DND-41 (cell line): Measurements from ENCODE around the gene HHLA2.

Experiments used
- ATAC-seq: fragments of 200-7000 bp; cut with Tn5 transposase; 3 replicates; pipeline ENCODE4 v1.9.1; 2021; ENCODE audit warnings: low read depth; ENCODE audit not compliant: insufficient read depth
- DNase-seq: peaks from one replicate; pipeline ENCODE4 v3.0.0-alpha.2; 2020
- H2AFZ ChIP-seq: 2 replicates; pipeline ENCODE4 v1.6.0; 2012; ENCODE audit warnings: low read depth, low read length
- H3K27ac ChIP-seq: 2 replicates; pipeline ENCODE4 v1.5.1; 2012; ENCODE audit warnings: low read length, inconsistent platforms
- H3K27me3 ChIP-seq: fragments of 200-600 bp; sonication (generic); 2 replicates; pipeline ENCODE4 v1.6.0; 2012; ENCODE audit warnings: low read length, mild to moderate bottlenecking, inconsistent platforms; ENCODE audit not compliant: insufficient read depth, poor library complexity
- H3K36me3 ChIP-seq: 2 replicates; pipeline ENCODE4 v1.5.1; 2012; ENCODE audit warnings: low read length, inconsistent platforms; ENCODE audit not compliant: insufficient read depth
- H3K4me1 ChIP-seq: 2 replicates; pipeline ENCODE4 v1.5.1; 2012; ENCODE audit warnings: mild to moderate bottlenecking, low read length; ENCODE audit not compliant: insufficient read depth
- H3K4me2 ChIP-seq: 2 replicates; pipeline ENCODE4 v1.6.0; 2012; ENCODE audit warnings: mild to moderate bottlenecking, moderate library complexity, low read length, inconsistent platforms; ENCODE audit not compliant: insufficient read depth
- H3K4me3 ChIP-seq, 2 experiments: fragments of 200-600 bp in 1 of 2; shearing (Covaris generic) in 1 of 2; 2 replicates each; pipeline ENCODE4 v1.5.1; 2012 to 2016; ENCODE audit warnings: inconsistent platforms in 2 of 2, low read length in 2 of 2, mild to moderate bottlenecking in 2 of 2, low read depth in 1 of 2, moderate library complexity in 1 of 2
- H3K79me2 ChIP-seq: 2 replicates; pipeline ENCODE4 v1.6.0; 2012; ENCODE audit warnings: low read length, inconsistent platforms; ENCODE audit not compliant: insufficient read depth
- H3K9ac ChIP-seq: 2 replicates; pipeline ENCODE4 v1.6.0; 2012; ENCODE audit warnings: low read depth, mild to moderate bottlenecking, inconsistent platforms, low read length, moderate library complexity
- H3K9me3 ChIP-seq: 2 replicates; pipeline ENCODE4 v1.5.1; 2012; ENCODE audit warnings: low read length, moderate library complexity, mild to moderate bottlenecking, inconsistent platforms; ENCODE audit not compliant: insufficient read depth, severe bottlenecking
- H4K20me1 ChIP-seq: 2 replicates; pipeline ENCODE4 v1.6.0; 2012; ENCODE audit warnings: low read length; ENCODE audit not compliant: insufficient read depth
- CTCF ChIP-seq: IDR thresholded peaks from 2 replicates; pipeline ENCODE4 v1.5.1; 2012; ENCODE audit warnings: borderline replicate concordance, low read length, moderate library complexity, mild to moderate bottlenecking; ENCODE audit not compliant: poor library complexity, severe bottlenecking; ENCODE audit errors: extremely low read depth
- EZH2 ChIP-seq: IDR thresholded peaks from 3 replicates; pipeline ENCODE4 v1.6.1; 2012; ENCODE audit warnings: borderline replicate concordance, low read depth, mild to moderate bottlenecking, moderate library complexity, low read length, inconsistent platforms; ENCODE audit not compliant: severe bottlenecking

Gene HHLA2

GRCh38 chr3:108289159-108289558 is 7.2 kb upstream of the HHLA2 start:
- Histone ChIP-seq H3K4me2 (no peak overlapping the region), H3K9ac (no peak overlapping the region), H3K79me2 (no peaks in the 10 kb centered on the region), H3K4me1 (peaks cover 10% of the 10 kb centered on the region), H3K27ac (no peak overlapping the region), H3K4me3 (no peak overlapping the region), H3K9me3 (no peaks in the 10 kb centered on the region), H4K20me1 (no peaks in the 10 kb centered on the region), H3K36me3 (no peaks in the 10 kb centered on the region), H2AFZ (no peak overlapping the region), H3K27me3 (no peaks in the 10 kb centered on the region)
- no peak for TF ChIP-seq CTCF
- TF ChIP-seq EZH2: no peak
- no peak for DNase-seq
- ATAC-seq: no peak

GRCh38 chr3:108292450-108292849 is 3.9 kb upstream of the HHLA2 start:
- H3K4me3 ChIP-seq: no peak overlapping the region
- no peaks in the 10 kb centered on the region for H3K27me3 ChIP-seq
- H3K4me1 ChIP-seq: peaks cover 10% of the 10 kb centered on the region
- H3K4me2 ChIP-seq: no peak overlapping the region
- H3K9me3 ChIP-seq: no peaks in the 10 kb centered on the region
- H3K79me2 ChIP-seq: no peaks in the 10 kb centered on the region
- no peaks in the 10 kb centered on the region for H4K20me1 ChIP-seq
- H3K9ac ChIP-seq: no peak overlapping the region
- DNase-seq (no peak), ATAC-seq (0 out of 3 replicates have a peak, but pooled peaks have one; percentile 9)
- no peak for TF ChIP-seq EZH2
- no peak for TF ChIP-seq CTCF
- no peak overlapping the region for H2AFZ ChIP-seq
- no peak overlapping the region for H3K27ac ChIP-seq
- no peaks in the 10 kb centered on the region for H3K36me3 ChIP-seq

GRCh38 chr3:108292905-108293328 is 3.4 kb upstream of the HHLA2 start:
- Histone ChIP-seq H3K36me3 (no peaks in the 10 kb centered on the region), H2AFZ (no peak overlapping the region), H3K4me1 (peaks cover 10% of the 10 kb centered on the region), H3K9me3 (no peaks in the 10 kb centered on the region), H3K4me3 (no peak overlapping the region), H3K27ac (no peak overlapping the region), H3K9ac (no peak overlapping the region), H3K27me3 (no peaks in the 10 kb centered on the region), H3K79me2 (no peaks in the 10 kb centered on the region), H4K20me1 (no peaks in the 10 kb centered on the region), H3K4me2 (no peak overlapping the region)
- no peak for DNase-seq
- TF ChIP-seq CTCF (no peak), EZH2 (no peak)
- peak; percentile 93 for ATAC-seq

GRCh38 chr3:108293858-108294257 is 2.5 kb upstream of the HHLA2 start:
- no peak for ATAC-seq
- no peaks in the 10 kb centered on the region for H3K36me3 ChIP-seq
- H4K20me1 ChIP-seq: no peaks in the 10 kb centered on the region
- no peaks in the 10 kb centered on the region for H3K9me3 ChIP-seq
- no peak overlapping the region for H3K27ac ChIP-seq
- no peak overlapping the region for H3K4me3 ChIP-seq
- peaks cover 10% of the 10 kb centered on the region for H3K4me1 ChIP-seq
- no peak overlapping the region for H3K4me2 ChIP-seq
- TF ChIP-seq CTCF (no peak), EZH2 (no peak)
- H2AFZ ChIP-seq: no peak overlapping the region
- no peak overlapping the region for H3K9ac ChIP-seq
- no peaks in the 10 kb centered on the region for H3K27me3 ChIP-seq
- H3K79me2 ChIP-seq: no peaks in the 10 kb centered on the region
- no peak for DNase-seq
